Stimulated activated CD8-positive, alpha-beta memory T cell treated with anti-CD3 and anti-CD28 coated beads, Interleukin-12 subunit alpha, Interleukin-12 subunit beta, amount 100 ng/mL, for 4 hours (primary cell): ENCODE results near the gene PCBP1.
"Not testable (repeated sequence)": the region's sequence is repeated elsewhere in the genome, so short reads cannot be mapped to it uniquely, and the experiment has no call there.

Source experiments
- DNase-seq: peaks from one replicate; pipeline ENCODE4 v3.0.0-alpha.2; 2020; ENCODE audit warnings: low read depth

Gene PCBP1

GRCh38 chr2:70086838-70087701 lies at the start of gene PCBP1:
Gene PCBP1, plus strand, starts transcription at chr2:70087477. Its CDS starts 267 bp downstream, at chr2:70087744.
- peak; percentile 93 for DNase-seq

DNA sequence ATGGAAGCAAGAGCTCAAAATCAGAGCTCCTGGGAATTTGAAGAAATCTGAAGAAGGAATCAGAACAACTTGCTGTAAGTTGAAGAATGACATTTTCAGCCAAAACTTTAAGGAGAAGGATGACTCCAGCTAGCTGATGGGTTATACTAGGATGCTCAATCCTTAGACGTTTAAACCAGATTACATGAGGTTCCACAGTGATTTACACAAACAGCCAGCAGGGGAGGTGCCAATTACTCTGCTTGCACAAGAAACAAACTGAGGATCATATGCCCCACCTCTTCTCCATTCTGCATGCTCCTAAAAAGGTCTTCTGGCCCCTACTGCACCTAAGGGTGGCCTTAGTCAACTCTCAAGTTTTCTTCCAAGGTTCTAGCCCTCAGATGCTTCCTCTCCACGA lies 47.9 kb upstream of the PCBP1 start:
- DNase-seq = no peak

DNA sequence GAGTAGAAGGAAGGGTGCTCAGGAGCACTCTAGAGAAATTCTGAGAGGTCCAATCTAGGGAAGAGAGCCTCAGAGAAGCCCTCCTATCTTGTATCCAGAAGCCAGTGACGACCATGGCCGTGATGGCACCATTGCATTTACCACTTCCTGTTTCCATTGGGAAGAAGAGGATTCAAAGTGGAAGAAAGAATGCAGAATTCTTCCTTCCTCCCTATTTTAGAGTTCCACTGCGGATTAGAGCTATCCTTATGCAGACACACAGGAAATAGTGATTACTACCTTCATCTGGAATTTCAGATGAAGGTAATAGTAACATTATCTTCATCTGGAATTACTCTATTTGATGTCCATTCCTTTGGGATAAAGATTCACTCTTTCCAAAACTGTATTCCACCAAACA lies 45.6 kb upstream of the PCBP1 start:
- no peak for DNase-seq

GRCh38 chr2:70042246-70042645 lies 45.0 kb upstream of the PCBP1 start:
- DNase-seq = no peak

GRCh38 chr2:70043252-70043875 lies 43.9 kb upstream of the PCBP1 start:
- DNase-seq = no peak

- DNase-seq = no peak
Measured at GRCh38 chr2:70044290-70045040, 42.8 kb upstream of the PCBP1 start.

DNA sequence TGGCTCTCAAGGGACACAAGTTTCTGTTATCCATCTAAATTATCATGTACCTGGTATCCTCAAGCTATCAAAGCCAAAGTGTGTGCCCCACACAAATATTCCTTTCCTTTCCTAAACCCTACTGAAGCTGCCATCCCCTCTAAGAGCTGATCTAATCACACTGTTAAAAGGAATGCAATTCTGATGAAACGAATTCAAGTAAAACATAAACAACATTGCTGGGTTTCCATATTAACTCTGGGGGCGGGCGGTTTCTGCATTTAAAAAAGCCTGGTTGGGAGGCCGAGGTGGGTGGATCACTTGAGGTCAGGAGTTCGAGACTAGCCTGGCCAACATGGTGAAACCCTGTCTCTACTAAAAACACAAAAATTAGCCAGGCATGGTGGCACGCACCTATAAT lies 41.9 kb upstream of the PCBP1 start:
- no peak for DNase-seq

- DNase-seq = no peak
Measured at GRCh38 chr2:70045932-70046331, 41.3 kb upstream of the PCBP1 start.

DNA sequence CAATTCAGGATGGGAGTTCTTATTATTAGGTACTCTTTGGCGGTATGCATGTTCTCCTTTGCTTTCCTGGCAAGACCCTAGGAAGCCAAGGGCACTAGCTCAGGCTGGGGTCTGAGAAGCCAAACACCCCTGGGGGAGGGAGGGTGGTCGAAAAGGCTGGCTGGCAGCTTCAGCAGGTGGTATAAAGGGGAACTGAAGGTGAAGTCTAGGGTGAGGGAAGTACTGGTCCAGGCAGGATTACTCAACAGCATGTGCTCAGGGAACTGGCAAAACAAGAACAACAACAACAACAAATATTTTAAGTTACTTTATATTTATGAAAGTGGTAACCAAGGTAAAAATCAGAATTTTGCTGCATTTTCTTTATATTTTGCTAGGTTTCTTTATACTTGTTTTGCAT lies 40.7 kb upstream of the PCBP1 start:
- no peak for DNase-seq

DNA sequence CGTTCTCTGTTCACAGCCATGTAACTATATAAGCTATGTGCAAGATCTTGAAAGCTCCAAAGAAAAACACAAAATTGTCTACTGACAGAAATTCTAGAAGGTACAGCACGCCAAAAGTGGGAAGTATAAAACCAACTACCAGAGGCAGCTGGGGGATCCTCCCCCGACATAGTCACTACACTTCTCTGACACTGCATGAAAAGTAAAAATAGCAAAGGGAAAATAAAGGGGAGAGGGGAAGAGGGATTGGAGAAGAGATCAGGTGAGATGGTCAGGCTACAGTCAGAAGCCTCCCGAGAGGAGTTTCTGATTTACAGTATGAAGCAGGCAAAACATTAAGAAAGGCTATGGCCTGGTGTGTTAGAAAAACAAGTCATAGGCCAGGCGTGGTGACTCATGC lies 39.8 kb upstream of the PCBP1 start:
- no peak for DNase-seq

GRCh38 chr2:70049255-70049654 lies 38.0 kb upstream of the PCBP1 start:
- no peak for DNase-seq

DNA sequence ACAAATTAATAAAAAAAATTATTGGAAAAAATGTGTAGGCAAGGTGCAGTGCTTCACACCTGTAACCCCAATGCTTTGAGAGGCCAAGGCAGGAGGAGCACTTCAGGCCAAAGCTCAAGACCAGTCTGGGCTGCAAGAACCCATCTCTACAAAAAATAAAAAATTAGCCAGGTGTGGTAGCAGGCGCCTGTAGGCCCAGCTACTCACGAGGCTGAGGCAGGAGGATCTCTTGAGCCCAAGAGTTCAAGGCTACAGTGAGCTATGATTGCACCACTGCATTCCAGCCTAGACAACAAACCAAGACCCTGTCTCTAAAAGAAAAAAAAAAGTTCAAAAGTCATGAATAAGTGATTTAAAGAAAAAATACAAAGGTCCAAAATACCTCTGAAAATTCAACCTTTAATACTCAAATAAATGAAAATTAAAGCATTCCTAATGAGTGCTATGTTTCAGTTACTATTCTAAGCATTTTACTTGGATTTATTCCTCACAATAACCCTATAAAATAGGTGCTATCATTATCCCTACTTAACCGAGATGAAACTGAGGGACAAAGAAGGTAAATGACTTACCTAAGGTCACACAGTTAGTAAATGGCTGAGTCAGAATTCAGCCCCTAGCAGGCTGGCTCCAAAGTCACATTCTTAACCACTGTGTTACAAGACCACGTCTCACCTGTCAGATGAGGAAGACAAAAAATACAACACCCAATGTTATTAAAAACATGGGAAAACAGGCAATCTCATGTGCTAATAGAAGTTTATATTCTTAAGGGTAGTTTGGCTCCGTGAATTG lies 36.4 kb upstream of the PCBP1 start:
- DNase-seq = no peak

DNA sequence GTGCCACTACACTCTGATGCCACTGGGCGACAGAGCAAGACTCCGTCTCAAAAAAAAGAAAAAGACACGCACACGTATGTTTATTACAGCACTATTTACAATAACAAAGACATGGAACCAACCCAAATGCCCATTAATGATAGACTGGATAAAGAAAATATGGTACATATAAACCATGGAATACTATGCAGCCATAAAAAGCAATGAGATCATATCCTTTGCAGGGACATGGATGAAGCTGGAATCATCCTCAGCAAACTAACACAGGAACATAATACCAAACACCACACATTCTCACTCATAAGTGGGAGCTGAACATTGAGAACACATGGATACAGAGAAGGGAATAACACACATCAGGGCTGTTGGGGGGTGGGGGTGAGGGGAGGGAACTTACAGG lies 32.0 kb upstream of the PCBP1 start:
- not testable (repeated sequence) for DNase-seq

GRCh38 chr2:70061317-70061716 lies 26.0 kb upstream of the PCBP1 start:
- DNase-seq = no peak

DNA sequence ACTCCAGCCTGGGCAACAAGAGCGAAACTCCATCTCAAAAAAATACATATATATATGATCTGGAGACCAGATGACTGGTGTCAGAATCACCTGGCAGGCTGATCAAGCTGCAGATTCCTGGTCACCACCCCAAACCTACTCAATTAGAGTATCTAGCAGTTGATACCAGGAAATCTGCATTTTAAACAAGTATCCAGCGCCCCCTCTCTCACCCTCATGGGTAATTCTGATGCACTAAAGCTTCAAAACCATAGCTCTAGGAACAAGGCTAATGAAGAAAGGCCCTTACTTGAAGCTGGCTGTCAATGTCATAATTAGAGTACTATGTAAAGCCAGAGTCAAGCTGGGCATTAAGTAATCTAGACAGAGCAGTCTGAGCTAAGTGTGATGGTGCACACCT lies 25.0 kb upstream of the PCBP1 start:
- no peak for DNase-seq

DNA sequence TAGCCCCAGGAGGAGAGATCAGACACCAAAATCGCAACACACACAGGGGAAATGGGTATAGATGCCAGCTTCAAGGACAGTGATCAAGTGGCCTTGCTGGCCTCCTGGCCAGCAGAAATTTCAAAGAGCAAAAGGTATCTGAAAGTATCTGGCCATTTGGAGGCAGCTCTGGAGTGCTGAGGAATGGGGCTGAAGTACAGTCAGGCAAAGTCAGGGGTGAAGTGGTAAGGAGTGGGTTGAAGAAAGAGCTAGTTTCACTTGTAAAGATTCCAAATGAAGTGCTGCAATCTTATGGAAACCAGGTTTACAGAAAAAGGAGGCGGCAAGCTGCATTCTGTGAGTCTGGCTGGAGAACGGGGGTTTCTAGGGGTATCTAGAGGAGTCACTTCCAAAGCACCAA lies 19.2 kb upstream of the PCBP1 start:
- DNase-seq = no peak

GRCh38 chr2:70069049-70069448 lies 18.2 kb upstream of the PCBP1 start:
- peak; percentile 42 for DNase-seq

- no peak for DNase-seq
Measured at GRCh38 chr2:70070542-70071268, 16.6 kb upstream of the PCBP1 start.

GRCh38 chr2:70073493-70073892 lies 13.8 kb upstream of the PCBP1 start:
- no peak for DNase-seq

- no peak for DNase-seq
Measured at GRCh38 chr2:70078384-70078783, 8.9 kb upstream of the PCBP1 start.

GRCh38 chr2:70080610-70081200 lies 6.6 kb upstream of the PCBP1 start:
- DNase-seq = no peak
